ENCODE measurements around the gene TRMT44.
"Not testable (repeated sequence)": the region's sequence is repeated elsewhere in the genome, so short reads cannot be mapped to it uniquely, and the experiment has no call there.

The TRMT44 gene, protein sequence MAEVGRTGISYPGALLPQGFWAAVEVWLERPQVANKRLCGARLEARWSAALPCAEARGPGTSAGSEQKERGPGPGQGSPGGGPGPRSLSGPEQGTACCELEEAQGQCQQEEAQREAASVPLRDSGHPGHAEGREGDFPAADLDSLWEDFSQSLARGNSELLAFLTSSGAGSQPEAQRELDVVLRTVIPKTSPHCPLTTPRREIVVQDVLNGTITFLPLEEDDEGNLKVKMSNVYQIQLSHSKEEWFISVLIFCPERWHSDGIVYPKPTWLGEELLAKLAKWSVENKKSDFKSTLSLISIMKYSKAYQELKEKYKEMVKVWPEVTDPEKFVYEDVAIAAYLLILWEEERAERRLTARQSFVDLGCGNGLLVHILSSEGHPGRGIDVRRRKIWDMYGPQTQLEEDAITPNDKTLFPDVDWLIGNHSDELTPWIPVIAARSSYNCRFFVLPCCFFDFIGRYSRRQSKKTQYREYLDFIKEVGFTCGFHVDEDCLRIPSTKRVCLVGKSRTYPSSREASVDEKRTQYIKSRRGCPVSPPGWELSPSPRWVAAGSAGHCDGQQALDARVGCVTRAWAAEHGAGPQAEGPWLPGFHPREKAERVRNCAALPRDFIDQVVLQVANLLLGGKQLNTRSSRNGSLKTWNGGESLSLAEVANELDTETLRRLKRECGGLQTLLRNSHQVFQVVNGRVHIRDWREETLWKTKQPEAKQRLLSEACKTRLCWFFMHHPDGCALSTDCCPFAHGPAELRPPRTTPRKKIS

DNA sequence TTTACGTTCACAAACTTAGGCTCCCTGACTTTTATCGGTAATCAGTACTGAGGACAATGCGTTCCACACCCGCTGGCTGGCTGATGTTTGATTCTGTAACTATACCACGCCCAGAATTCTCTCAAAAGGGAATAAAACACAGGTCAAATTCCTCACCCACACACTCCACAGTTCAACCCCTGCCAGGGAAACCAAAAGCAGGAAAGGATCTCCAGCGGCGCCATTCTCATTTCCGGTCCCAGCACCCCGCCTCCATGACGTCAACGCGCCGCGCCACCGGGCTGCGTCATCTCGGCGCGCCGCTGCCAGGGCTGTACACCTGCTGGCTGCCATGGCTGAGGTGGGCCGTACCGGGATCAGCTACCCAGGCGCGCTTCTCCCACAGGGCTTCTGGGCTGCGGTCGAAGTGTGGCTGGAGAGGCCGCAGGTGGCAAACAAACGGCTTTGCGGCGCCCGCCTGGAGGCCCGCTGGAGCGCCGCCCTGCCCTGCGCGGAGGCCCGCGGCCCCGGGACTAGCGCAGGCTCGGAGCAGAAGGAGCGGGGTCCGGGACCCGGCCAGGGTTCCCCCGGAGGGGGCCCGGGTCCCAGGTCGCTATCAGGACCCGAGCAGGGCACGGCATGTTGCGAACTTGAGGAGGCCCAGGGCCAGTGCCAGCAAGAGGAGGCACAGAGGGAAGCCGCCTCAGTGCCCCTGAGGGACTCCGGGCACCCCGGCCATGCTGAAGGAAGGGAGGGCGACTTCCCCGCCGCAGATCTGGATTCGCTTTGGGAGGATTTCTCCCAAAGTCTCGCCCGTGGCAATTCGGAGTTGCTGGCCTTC lies at the start of gene TRMT44, which contains the start of gene ACOX3:
TRMT44 (plus strand) TSS at position 286 of the 820 bp plus-strand sequence; CDS start at position 332, 46 bp downstream.
ACOX3 (minus strand) TSS at position 232 of the 820 bp plus-strand sequence. CDS start 24,202 bp downstream, outside the sequence.
- peak; percentile 59 for DNase-seq

DNA sequence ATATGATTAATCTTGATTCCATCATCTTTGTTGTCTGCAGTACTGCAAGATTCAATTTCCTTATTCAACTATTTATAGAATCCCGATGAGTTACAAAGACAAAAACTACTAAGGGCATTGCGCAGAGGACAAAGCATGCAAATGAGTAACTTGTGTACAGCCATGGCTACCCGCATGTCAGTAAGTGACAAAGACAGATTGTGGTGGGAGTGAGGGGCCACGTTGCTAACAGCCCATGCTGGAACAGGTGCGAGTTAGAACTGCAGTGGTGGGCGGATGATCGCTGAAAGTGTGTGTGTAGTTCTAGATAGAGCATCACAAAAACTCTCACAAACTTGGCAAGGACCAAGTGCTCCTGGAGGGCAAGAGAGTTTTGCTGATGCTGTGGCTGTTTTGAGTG lies 49.5 kb upstream of the TRMT44 start:
- no peak for DNase-seq

DNA sequence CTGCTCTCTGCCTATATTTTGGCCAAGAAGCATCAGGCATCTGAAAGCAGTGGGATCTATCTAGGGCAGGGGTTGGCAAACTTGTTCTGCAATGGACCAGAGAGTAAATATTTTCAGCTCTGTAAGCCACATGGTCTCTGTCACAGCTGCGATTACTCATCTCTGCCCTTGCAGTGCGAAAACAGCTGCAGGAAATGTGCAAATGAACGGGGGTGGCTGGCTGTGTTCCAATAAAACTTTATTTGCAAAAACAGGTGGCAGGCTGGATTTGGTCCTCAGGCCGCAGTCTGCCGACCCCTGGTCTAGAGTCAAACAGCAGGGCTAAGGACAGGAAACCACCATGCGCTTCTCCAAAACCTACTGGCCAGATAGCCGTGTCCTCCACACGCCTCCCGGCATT lies 48.6 kb upstream of the TRMT44 start:
- DNase-seq, result no peak

DNA sequence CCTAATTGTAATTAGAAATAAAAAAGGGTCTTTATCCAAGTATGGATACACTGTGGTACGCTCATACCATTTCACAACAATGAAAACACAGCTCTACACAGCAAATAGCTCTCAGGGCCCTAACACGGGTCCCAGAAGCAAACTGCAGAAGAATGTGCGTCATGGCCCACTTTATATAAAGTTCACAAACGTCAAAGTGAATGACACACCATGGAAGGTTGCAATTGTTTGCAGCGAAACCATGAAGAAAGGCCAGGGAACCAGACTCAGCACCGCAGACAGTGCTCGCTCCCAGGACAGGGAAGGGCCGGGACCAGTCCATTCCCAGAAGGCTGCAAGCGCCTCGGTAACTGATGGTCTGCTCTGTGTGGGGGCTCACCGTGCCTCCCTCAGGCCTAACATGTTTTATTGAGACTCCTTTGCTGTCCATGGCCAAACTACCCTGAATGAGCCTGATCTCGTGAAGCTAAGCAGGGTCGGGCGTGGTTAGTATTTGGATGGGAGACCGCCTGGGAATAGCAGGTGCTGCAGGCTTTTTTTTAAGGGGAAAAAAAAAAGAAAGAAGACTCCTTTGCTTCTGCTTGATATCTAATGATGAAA lies 47.9 kb upstream of the TRMT44 start:
- DNase-seq, result no peak

DNA sequence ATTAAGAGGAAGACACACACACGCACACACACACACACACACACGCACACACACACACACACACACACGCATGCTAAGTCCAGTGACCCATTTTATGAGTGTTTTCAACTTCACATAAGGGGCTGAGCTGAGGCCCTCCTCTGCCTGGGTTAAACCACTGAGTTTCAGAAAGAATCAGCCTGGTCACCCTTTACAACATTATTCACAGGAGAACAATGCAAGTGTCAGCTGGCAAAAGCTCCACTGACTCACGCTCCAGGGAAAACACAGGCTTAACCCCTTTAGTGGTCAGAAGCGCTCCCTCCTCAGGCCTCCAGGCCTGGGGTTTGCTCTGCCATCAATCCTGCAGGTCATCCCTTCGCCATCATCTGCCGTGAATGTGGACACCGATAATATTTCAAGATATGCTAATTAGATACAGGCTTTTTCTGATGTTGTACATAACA lies 47.0 kb upstream of the TRMT44 start:
- DNase-seq, result no peak

DNA sequence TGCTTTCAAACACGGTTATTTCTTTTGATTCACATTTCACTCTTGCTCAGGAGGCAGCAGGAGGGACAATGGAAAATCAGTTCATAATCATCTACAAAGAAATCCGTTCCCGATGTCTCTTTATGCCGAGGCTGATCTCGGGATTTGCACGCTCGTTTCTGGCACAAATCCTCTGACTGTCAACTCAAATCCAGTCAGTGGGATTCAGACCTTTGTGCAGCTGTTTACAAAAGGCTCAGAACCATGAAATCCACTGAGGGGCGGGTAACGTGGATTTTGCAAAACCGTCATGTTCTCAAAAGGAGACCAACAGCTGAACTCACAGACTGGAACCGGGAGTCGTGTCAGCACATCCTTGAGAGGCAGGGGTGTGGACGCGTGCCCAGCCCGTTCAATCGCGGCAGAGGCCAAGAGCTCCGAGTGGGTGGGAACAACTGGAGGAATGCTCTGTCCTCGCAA lies 46.5 kb upstream of the TRMT44 start:
- DNase-seq, result no peak

DNA sequence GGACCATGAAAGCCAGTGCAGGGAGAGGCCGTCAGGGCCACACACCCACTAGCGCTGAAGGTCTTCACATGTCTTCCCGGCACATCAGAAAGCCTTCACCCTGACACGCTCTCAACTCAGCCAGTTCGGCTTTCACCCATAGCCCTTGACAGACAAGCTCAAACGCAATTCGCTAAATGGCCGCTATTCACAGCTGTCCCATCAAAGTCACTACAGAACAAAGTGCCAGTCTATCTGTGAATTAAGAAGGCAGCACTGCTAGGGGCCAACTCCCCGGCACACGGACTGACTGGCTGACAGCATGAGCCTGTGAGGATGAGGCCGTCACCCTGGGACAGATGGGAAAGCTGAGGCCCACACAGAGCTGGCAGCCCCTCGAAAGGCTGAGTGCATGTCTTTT lies 45.8 kb upstream of the TRMT44 start:
- DNase-seq, result no peak

DNA sequence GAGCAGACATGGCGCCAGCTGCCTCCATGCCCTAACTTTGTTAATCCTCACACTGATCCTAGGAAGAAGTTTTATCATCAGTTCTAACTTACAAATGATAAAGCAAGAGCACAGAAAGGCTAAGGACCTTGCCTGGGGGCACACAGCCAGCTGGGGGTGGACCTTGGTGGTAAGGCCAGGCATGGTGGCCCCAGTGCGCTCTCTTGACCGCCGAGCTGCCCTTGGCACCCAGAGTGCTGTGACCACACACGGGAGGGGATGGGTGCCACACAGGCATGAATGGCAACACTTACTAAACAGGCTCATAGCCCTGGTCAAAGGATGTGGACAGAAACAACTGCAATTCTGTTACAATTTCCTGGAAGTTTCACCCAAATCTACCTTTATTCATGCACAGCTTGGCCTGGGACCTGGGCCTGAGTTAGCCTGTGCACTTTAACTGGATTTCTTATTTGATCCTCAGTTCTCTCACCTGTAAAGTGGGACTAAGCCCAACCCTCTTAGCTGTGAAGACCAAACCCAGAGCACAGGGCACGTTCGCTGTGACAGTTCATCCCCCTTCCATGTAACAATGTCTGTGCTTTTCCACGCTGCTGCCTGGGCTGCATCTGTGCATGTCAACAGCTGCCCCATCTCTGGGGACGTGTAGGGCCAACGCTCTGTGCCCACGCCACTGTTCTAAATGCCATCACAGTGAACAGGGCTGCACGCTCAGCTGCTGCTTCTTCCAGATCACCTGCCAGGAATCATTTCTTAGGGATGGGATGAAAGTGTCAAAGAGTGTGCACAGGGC lies 44.9 kb upstream of the TRMT44 start:
- no peak for DNase-seq

DNA sequence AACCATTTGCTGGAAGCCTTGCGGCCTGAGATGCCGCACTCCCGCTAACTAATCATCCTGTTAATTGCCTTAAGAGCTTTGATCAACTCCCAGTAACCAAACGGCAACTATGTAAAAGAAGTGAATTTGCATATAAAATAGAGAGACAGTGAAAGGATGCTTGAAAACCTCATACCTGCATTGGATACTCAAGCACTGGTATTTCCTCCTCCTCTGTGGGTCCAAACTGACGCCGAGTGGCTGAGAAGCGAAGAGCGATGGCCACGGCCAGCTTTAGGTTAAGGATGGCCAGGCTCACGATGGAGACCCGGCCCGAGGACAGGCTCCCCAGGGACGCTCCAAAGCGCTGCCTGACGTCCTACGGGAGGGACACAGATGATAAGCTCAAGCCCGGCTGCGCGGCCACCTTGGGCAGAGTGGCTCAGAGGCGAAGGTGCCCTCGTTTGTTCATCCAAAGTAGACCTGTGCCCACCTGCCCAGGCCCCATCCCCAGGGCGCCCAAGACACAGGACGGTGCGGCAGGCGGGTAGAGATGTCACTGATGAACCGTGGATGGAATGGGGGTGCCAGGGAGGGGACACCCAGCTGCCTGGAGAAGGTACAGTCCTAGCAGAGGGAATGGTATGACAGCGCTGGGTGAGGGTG lies 43.7 kb upstream of the TRMT44 start:
- no peak for DNase-seq

DNA sequence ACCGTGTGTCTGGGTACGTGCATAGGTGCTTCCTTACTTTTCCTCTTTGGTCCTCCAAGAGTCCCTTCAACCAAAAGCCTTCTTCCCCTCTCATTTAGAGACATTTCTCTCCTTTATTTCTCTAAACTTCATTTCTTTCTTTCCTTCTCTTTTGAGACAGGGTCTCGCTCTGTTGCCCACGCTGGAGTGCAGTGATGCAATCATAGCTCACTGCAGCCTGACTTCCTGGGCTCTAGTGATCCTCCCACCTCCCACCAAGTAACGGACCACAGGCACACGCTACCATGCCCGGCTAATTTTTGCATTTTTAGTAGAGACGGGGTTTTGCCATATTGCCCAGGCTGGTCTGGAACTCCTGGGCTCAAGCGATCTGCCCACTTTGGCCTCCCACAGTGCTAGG lies 42.2 kb upstream of the TRMT44 start:
- DNase-seq, result no peak

DNA sequence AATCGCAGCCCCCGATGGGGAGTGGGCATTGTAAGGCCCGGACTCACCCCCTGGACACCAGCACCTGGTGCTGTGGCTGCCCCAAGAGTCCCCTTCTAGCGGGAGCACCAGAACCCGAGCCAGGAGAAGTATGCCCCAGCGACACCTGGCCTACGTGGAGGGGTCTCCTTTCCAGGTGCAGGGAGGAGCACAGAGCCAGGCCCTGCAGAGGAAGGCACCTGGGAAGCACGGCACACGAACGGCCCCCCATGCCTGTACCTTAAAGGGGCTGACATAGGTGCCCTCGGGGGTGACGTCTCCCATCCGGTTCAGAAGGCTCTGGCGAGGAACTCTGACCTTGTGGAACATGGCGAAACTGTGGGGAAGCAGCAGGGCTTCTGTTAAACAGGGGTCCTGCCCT lies 41.3 kb upstream of the TRMT44 start:
- no peak for DNase-seq

DNA sequence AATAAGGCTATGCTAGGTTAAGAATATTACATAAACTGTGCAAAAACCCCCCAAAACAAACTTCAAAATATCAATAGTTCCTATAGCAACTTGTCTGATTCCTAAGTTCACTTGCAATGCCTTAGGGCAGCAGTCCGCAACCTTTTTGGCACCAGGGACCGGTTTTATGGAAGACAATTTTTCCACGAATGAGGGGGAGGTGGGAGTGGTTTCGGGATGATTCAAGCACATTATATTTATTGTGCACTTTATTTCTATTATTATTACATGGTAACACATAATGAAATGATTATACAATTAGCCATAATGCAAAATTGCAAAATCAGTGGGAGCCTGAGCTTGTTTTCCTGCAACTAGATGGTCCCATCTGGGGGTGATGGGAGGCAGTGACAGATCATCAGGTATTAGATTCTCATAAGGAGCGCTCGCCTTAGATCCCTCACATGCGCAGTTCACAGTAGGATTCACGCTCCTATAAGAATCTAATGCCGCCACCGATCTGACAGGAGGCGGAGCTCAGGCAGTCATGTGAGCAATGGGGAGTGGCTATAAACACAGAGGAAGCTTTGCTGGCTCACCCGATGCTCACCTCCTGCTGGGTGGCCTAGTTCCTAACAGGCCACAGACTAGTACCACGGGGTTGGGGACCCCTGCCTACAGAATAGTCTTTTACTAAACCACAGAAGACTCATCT lies 39.8 kb upstream of the TRMT44 start:
- no peak for DNase-seq

DNA sequence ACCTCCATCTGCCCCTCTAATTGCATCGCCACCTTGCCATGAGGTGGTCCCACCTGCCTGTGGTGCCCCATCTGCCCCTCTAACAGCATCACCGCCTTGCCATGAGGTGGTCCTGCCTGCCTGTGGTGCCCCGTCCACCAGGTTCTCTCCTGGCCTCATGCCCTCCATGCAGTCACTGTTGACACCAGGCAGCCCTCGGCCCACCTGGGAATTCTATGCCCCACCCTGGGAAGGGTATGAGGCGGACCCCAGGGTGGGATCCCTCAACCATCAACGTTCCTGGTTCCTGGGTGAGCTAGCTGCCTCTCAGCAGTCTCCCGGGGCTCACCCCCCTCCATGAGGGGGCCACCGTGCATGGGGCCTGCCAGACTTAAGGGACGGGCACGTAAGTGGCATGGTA lies 38.9 kb upstream of the TRMT44 start:
- DNase-seq, result no peak

DNA sequence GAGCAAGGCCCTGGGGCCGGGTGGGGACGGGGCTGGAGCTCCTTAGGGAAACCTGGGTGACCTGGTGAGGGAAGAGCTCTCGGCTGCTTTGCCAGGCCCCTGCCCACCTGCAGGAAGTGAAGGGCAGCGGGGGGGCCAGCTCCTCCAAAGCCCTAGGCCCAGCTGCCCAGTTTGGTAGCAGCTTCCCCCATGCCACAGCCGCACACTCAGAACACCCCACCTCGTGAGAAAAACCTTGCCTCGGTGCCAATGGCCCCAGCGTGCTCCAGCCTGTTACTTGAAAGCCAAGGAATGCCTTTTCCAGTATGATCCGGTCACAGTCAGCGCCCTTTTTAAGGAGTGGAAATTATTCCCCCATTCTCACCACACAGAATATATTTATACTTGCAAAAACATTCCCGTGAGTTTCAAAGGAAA lies 38.4 kb upstream of the TRMT44 start:
- DNase-seq, result no peak

DNA sequence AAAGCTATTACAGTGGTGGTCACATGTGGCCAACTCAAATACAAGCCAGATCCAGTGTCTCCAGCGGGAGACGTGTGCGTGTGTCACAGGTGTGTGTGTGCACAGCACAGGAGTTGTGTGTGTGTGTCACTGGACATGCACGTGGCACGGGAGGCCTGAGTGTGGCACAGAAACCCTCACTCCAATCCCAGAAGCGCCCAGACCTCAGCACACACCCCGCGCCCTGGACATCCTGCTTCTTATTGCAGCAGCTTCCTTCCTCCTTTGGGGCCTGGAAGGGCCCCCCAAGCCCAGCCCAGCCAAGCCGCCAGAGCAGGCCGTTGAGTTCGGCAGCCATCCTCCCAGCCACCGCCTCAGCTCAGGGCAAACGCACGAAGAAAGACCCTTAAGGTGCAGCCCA lies 37.9 kb upstream of the TRMT44 start:
- DNase-seq, result no peak

DNA sequence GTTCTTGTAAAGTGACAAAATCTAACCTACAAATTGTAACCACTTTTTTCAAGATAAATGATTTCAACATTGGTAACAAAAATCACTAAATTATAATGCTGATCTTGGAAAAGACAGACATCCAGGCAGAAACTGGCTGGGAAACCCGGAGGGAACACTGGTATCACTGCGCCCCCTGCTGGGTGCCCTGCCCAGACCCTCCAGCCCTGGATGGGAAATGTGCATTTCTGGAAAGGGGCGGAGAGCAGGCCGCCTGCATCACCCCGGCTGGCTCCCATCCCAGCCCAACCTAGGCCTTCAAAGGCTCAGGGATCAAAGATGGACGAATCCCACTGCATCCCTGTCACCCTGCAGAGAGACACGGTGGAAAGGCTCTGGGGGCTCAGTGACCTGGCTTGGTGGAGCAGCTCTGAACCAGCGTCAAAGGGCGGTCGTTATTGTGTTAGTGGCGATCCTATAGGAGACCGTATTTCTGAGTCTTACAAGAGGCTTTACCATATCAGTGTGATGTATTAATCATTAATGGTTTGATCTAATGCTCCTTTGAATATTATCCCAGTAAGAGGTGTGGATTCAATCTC lies 37.3 kb upstream of the TRMT44 start:
- DNase-seq, result peak; percentile 42

DNA sequence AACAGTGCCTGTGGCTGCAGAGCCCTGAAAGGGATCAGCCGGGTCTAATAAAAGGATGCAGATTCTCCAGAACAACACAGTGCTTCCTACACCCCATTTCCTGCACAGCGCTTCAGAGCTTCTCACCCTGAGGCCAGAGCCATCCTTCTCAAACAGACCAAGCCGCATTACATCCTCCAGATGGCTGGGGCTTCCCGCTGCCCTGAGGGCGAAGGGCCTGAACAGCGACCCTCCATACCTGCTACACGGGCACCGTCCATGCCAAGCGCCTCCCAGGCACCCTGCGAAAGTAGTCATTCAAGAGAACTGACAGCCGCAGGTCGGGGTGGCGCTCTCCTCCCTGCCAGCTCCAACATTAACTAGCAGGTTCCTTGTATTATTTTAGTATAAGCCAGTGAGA lies 36.6 kb upstream of the TRMT44 start:
- DNase-seq, result no peak

DNA sequence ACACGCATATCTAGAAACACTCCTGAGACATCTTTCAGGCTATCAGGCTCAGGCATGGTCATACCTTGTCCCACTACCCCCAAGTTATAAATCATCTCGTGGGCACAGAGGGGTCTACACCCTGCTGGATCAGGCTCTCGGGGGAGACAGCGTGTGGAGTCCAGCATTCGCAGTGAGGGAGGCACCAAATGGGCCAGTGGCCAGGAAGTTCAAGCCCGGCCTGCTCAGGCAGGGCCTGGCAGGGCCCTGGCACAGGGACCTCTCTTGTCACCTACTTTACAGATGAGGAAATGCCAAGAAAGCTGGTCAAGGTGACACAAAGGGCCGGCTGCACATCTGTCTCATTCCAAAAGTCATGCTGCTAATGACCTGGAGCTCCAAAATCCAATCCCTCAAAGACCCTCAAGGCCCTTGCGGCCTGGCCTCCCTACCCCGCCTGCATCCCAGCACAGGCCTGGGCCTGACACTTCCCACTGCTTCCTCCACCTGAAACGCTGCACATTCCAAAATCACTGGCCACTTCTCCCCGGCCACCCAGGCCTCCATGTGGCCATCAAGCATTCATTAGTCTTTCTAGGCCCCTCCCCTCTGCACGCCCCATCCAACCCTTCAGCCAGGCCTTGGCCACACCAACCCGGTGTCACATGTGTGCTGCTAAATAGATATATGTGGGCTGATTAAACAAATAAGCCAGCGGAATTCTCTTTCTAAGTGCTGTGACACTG lies 35.6 kb upstream of the TRMT44 start:
- no peak for DNase-seq

DNA sequence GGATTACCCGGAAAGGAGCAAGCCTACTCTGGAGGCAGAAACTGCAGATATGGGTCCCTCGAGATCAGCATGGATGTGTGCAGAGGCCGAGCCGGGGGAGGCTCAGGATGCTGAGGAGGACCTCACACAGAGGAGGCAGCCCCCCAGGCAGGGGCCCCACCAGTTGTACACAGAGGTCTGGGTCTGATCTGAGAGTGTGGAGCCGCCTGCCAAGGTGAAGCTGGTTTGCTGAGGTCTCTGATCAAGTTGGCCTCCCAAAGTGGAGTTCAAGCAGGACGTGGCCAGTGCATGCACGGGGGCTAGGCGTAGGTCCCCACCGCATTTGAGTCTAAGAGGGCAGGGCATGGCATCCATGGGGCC lies 35.1 kb upstream of the TRMT44 start:
- no peak for DNase-seq

DNA sequence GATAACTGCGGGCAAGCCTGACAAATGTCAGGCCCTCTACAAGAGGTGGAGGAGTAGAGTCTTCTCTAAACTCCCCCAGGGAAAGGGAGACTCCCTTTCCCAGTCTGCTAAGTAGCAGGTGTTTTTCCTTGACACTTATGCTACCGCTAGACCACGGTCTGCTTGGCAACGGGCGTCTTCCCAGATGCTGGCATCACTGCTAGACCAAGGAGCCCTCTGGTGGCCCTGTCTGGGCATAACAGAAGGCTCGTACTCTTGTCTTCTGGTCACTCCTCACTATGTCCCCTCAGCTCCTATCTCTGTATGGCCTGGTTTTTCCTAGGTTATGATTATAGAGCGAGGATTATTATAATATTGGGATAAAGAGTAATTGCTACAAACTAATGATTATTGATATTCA lies 33.7 kb upstream of the TRMT44 start:
- DNase-seq, result not testable (repeated sequence)
